GM12878 (cell line): Measurements from ENCODE around the gene ZNF628.

Experiments
- ATF7 ChIP-seq: fragments of 450-650 bp; IDR thresholded peaks from 2 replicates; pipeline ENCODE4 v1.6.1; 2016; ENCODE audit warnings: low read depth, mild to moderate bottlenecking
- BHLHE40 ChIP-seq, 2 experiments: fragments of 450-650 bp in 1 of 2; IDR thresholded peaks; 2 replicates each; pipeline ENCODE4 v1.6.1; 2011 to 2017; ENCODE audit warnings: low read depth in 2 of 2, borderline replicate concordance in 1 of 2, improper control_type of control experiment in 1 of 2, low read length in 1 of 2, mild to moderate bottlenecking in 1 of 2
- FOS ChIP-seq: IDR thresholded peaks from 3 replicates; pipeline ENCODE4 v1.6.1; 2011; ENCODE audit warnings: borderline replicate concordance; ENCODE audit not compliant: insufficient read length; ENCODE audit errors: extremely low read depth
- GABPA ChIP-seq: IDR thresholded peaks from 2 replicates; pipeline ENCODE4 v1.6.1; 2014; ENCODE audit warnings: antibody characterized with exemption, low read depth, mild to moderate bottlenecking, inconsistent platforms
- JUND ChIP-seq: IDR thresholded peaks from 2 replicates; pipeline ENCODE4 v1.6.1; 2012; ENCODE audit warnings: low read depth, mild to moderate bottlenecking, low read length, improper control_type of control experiment, moderate library complexity
- MTA3 ChIP-seq: IDR thresholded peaks from 2 replicates; pipeline ENCODE4 v1.6.1; 2012; ENCODE audit warnings: low read length, inconsistent platforms, borderline replicate concordance
- NRF1 ChIP-seq: conservative IDR thresholded peaks from 2 replicates; pipeline ENCODE4 v1.6.1; 2011; ENCODE audit warnings: mild to moderate bottlenecking, low read depth, low read length, improper control_type of control experiment
- POLR2A ChIP-seq: IDR thresholded peaks from 2 replicates; pipeline ENCODE4 v1.6.1; 2011; ENCODE audit warnings: low read depth, mild to moderate bottlenecking, low read length
- SPI1 ChIP-seq: IDR thresholded peaks from 2 replicates; pipeline ENCODE4 v1.6.1; 2011; ENCODE audit warnings: low read depth, mild to moderate bottlenecking, low read length, moderate library complexity, borderline replicate concordance; ENCODE audit not compliant: insufficient read depth
- ZNF274 ChIP-seq: IDR thresholded peaks from one replicate; pipeline ENCODE4 v1.8.0; 2011; ENCODE audit not compliant: insufficient read length, insufficient read depth
- ZSCAN29 ChIP-seq: fragments of 450-650 bp; IDR thresholded peaks from 2 replicates; pipeline ENCODE4 v1.6.1; 2017; ENCODE audit warnings: mild to moderate bottlenecking, moderate library complexity
- TF ChIP-seq, protein P1 (sequence below), 3 experiments: IDR thresholded peaks in 2 of 3; conservative IDR thresholded peaks in 1 of 3; 2 replicates each; pipeline ENCODE4 v1.5.1; 2011; ENCODE audit warnings: low read depth in 3 of 3, low read length in 3 of 3, mild to moderate bottlenecking in 3 of 3, control low read depth in 2 of 3, moderate library complexity in 2 of 3, inconsistent platforms in 1 of 3, mixed read lengths in 1 of 3; ENCODE audit not compliant: control insufficient read depth in 2 of 3, insufficient read depth in 1 of 3; ENCODE audit errors: extremely low read depth in 1 of 3

DNA sequence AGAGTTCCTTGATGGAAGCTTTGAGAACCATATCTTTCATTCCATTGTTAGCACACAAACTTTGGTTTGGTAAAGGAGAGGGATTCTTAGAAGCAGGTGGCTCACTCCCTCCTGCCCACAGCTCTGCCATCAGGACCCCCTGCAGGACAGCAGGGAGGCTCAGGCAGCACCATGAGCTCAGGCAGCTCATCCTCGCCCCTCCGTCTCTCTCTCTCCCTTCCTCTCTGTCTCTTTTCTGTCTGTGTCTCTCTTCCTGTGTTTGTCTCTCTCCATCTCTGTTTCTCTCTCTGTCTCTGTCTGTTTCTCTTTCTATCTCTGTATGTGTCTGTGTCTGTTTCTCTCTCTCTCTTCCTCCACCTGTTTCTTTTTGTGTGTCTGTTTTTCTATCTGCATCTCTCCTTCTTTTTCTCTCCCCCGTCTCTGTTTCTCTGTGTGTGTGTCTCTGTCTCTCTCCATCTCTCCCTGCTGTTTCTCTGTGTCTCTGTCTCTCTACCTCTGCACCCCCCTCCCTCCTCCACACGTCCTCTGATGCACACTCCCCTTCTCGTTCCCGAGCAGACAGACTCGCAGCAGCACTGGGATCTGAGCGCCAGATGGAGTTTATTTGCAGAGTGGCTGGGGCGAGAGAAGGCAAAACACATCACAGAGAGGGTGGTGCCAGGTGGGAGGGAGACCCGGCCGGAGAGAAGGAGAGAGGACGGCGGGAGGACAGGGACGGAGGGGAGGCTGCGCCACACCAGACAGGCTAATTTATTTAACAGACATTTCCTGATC lies 51.8 kb downstream of the ZNF628 start:
- TF ChIP-seq POLR2A (no peak), MTA3 (no peak), JUND (no peak), ZSCAN29 (no peak), GABPA (no peak), ZNF274 (no peak), FOS (no peak), BHLHE40 (IDR thresholded peaks at IDR 0.05; ENCODE audit: borderline replicate concordance in 1 of 2, low read depth in 2 of 2, low read length in 1 of 2) (no peak), SPI1 (no peak), NRF1 (no peak), ATF7 (no peak)
- TF ChIP-seq, protein P1, sequence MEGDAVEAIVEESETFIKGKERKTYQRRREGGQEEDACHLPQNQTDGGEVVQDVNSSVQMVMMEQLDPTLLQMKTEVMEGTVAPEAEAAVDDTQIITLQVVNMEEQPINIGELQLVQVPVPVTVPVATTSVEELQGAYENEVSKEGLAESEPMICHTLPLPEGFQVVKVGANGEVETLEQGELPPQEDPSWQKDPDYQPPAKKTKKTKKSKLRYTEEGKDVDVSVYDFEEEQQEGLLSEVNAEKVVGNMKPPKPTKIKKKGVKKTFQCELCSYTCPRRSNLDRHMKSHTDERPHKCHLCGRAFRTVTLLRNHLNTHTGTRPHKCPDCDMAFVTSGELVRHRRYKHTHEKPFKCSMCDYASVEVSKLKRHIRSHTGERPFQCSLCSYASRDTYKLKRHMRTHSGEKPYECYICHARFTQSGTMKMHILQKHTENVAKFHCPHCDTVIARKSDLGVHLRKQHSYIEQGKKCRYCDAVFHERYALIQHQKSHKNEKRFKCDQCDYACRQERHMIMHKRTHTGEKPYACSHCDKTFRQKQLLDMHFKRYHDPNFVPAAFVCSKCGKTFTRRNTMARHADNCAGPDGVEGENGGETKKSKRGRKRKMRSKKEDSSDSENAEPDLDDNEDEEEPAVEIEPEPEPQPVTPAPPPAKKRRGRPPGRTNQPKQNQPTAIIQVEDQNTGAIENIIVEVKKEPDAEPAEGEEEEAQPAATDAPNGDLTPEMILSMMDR (IDR thresholded peaks at IDR 0.05 in 2 of 3, conservative IDR thresholded peaks at IDR 0.05 in 1 of 3; ENCODE audit: control insufficient read depth in 2 of 3, extremely low read depth in 1 of 3, insufficient read depth in 1 of 3, low read depth in 3 of 3, low read length in 3 of 3) = no peak
